GM19324 (cell line): Measurements from ENCODE around the gene PXDN.

Experiments
- ATAC-seq: cut with Tn5 transposase; IDR thresholded peaks from one replicate; pipeline ENCODE4 v1.9.1; 2021; ENCODE audit warnings: mild to moderate bottlenecking, moderate library complexity; ENCODE audit not compliant: unreplicated experiment, low FRiP score

Gene PXDN

GRCh38 chr2:1606046-1606400, 138.3 kb downstream of the PXDN start:
- no peak for ATAC-seq

- ATAC-seq = no peak
These were observed 138.9 kb downstream of the PXDN start for GRCh38 chr2:1605102-1606045.

- no peak for ATAC-seq
These were observed 140.8 kb downstream of the PXDN start for GRCh38 chr2:1603521-1603920.

- ATAC-seq = no peak
These were observed 141.3 kb downstream of the PXDN start for GRCh38 chr2:1603059-1603458.

- ATAC-seq = no peak
These were observed 141.9 kb downstream of the PXDN start for GRCh38 chr2:1602278-1603010.

- no peak for ATAC-seq
These were observed 142.6 kb downstream of the PXDN start for GRCh38 chr2:1601471-1602277.

- no peak for ATAC-seq
These were observed 143.3 kb downstream of the PXDN start for GRCh38 chr2:1601067-1601412.

GRCh38 chr2:1600191-1601066, 143.9 kb downstream of the PXDN start:
- no peak for ATAC-seq

GRCh38 chr2:1599301-1600085, 144.8 kb downstream of the PXDN start:
- ATAC-seq = no peak

- no peak for ATAC-seq
These were observed 145.5 kb downstream of the PXDN start for GRCh38 chr2:1598800-1599199.

- no peak for ATAC-seq
These were observed 146.1 kb downstream of the PXDN start for GRCh38 chr2:1598041-1598710.

- no peak for ATAC-seq
These were observed 149.0 kb downstream of the PXDN start for GRCh38 chr2:1595274-1595673.

- ATAC-seq = no peak
These were observed 149.7 kb downstream of the PXDN start for GRCh38 chr2:1594373-1595171.

- no peak for ATAC-seq
These were observed 150.3 kb downstream of the PXDN start for GRCh38 chr2:1594123-1594372.

GRCh38 chr2:1593371-1594122, 150.8 kb downstream of the PXDN start:
- ATAC-seq = no peak

- no peak for ATAC-seq
These were observed 152.1 kb downstream of the PXDN start for GRCh38 chr2:1591978-1592907.

GRCh38 chr2:1591461-1591770, 152.9 kb downstream of the PXDN start:
- ATAC-seq = no peak
